Heart right ventricle (tissue), 16 donors: ENCODE measurements around the gene ANK3. TPM values are rescaled to one million over a fixed set of nuclear protein-coding genes. Genes with fewer than 3 reads are reported as not detected.
A peak's percentile ranks its signal among the peaks of the same experiment; 100 is the strongest.

ENCODE experiments used
- ATAC-seq, 8 donors: fragments of 200-7000 bp; cut with Tn5 transposase; one replicate each; pipeline ENCODE4 v1.9.1; 2020; ENCODE audit warnings: mild to moderate bottlenecking in 8 of 8, moderate library complexity in 8 of 8, moderate number of reproducible peaks in 1 of 8
- DNase-seq, 2 donors: peaks; one replicate each; pipeline ENCODE4 v3.0.0-alpha.2; 2020
- H3K27ac ChIP-seq, 10 donors: fragments of 200-600 bp; sonication (generic) in 2 of 10; one replicate each; pipeline versions ENCODE4 v1.5.0 to v1.8.0; 2020 to 2022; ENCODE audit warnings: mild to moderate bottlenecking in 3 of 10
- H3K27me3 ChIP-seq, 7 donors: fragments of 200-600 bp; one replicate each; pipeline ENCODE4 v1.8.0; 2021 to 2022; ENCODE audit warnings: mild to moderate bottlenecking in 2 of 7
- H3K36me3 ChIP-seq, 9 donors: fragments of 200-600 bp; sonication (generic) in 1 of 9; one replicate each; pipeline versions ENCODE4 v1.5.0 to v1.8.0; 2020 to 2022; ENCODE audit warnings: mild to moderate bottlenecking in 2 of 9
- H3K4me1 ChIP-seq, 9 donors: fragments of 200-600 bp; sonication (generic) in 1 of 9; one replicate each; pipeline versions ENCODE4 v1.5.0 to v1.8.0; 2020 to 2022; ENCODE audit warnings: mild to moderate bottlenecking in 4 of 9
- H3K4me3 ChIP-seq, 10 donors: fragments of 200-600 bp; sonication (generic) in 2 of 10; one replicate each; pipeline versions ENCODE4 v1.5.0 to v1.8.0; 2020 to 2022; ENCODE audit warnings: mild to moderate bottlenecking in 7 of 10, moderate library complexity in 2 of 10
- H3K9me3 ChIP-seq, 11 donors: fragments of 200-600 bp in 10 of 11; sonication (generic) in 2 of 11; one replicate each; pipeline versions ENCODE4 v1.5.0 to v1.8.0; 2013 to 2022; ENCODE audit warnings: mild to moderate bottlenecking in 2 of 11, control low read depth in 1 of 11, moderate library complexity in 1 of 11
- CTCF ChIP-seq, 9 donors: fragments of 200-600 bp; sonication (generic) in 2 of 9; IDR thresholded peaks; one replicate each; pipeline versions ENCODE4 v1.5.0 to v1.8.0; 2021 to 2022; ENCODE audit warnings: antibody characterized with exemption in 9 of 9, mild to moderate bottlenecking in 5 of 9, moderate library complexity in 1 of 9
- WGBS, 2 donors: extraction: QIAGEN DNeasy Blood & Tissue Kit; methylation state at CpG; one replicate each; pipeline ENCODE4 v1.1.7; 2013; ENCODE audit warnings: inconsistent platforms in 1 of 2; 5-methylcytosine and 5-hydroxymethylcytosine counted together
- intact Hi-C, 10 donors: fragments of 100-400 bp; cut with DNase I; formaldehyde crosslinking; loops; one replicate each; pipeline versions ENCODE4 v1.11.1 to v1.14.2; 2022
- polyA plus RNA-seq, 2 donors: library from polyadenylated mRNA; stranded (reverse); fragments of 200-250 nt; gene quantifications; one replicate each; pipeline ENCODE4 v1.2.3, GENCODE V29; 2013
- total RNA-seq, 10 donors: library from RNA; stranded (reverse); fragmentation: NEBNext Ultra II Directional in 3 of 10; extraction: Animal tissue kit (Norgen Biotek cat#: 25700) in 3 of 10; gene quantifications; one replicate each; pipeline versions ENCODE4 v1.2.1 to v1.2.4, GENCODE V29; 2021 to 2023
- donor health status: Arrhythmogenic right ventricular cardiomyopathy.
- donor health status: ischemic (EF 13 %, LVEDD 7.1; RV severe dilation, severe dysfunction).
- donor health status: healthy with polysubstance abuse.
- donor health status: DM: no; HTN: yes; CAD: no.
- donor health status: DM: no; HTN: no; CAD: no.
- donor health status: ischemic (EF 25% LVEDD 6.9; RV normal size, moderate dysfunction).
- donor health status: ischemic (EF 25% LVEDD 5.7; RV mildly dilated, moderate dysfunction).
- donor health status: healthy.
- donor health status: DM: yes; HTN: yes; CAD: no.
- donor health status: Ischemic cardiomyopathy.
- donor health status: ischemic (EF 35%, LVEDD 5.7; RV mildly dilated, moderate dysfunction).
- donor health status: nonischemic (EF 11% LVEDD 7.7; RV severe dilation, severe dysfunction).
- donor health status: DM: yes; HTN: yes; CAD: no.
- donor health status: PGD.
- donor health status: ischemic (EF 29% LVEDD 5.4; RV normal size, mild dysfunction).
- donor health status: nonischemic (EF 23%, LVEDD 6.1; RV moderate dilation, normal function).

Gene ANK3
- total and polyA plus RNA-seq, 12 donors, result 34.4 to 287 (median 245) TPM

DNA sequence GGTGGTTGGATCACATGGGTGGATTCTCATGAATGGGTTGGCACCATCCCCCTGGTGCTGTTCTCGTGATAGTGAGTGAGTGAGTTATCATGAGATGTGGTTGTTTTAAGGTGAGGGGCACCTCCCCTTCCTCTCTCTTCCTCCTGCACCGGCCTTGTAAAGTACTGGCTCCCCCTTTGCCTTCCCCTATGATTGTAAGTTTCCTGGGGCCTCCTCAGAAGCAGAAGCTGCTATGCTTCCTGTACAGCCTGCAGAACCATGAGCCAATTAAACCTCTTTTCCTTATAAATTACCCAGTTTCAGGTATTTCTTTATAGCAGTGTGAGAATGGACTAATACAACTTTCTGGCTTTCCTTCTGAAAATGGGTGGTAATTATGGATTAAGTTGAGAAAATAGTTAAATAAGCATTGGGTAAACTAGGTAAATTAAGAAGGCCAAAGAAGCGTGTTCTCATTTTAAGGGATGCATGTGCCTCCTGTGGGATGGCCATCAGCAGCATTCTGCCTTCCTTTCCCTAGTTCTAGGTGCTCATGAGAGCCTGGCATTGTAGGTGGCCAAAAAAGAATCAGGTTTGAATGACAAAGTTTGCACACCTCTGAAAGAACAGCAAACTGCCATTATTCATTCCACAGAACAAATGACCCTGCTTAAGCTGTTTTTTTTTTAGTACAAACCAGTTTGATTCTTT lies 242.0 kb downstream of the ANK3 start:
- no peak for TF ChIP-seq CTCF (IDR thresholded peaks at IDR 0.05)
- peak overlapping the region in 3 of 10 donors; percentile 7 to 63 (median 32) for H3K27ac ChIP-seq
- H3K36me3 ChIP-seq, result peaks cover 0 to 13% (median 0%) of the 10 kb centered on the region in 9 donors
- peaks cover 0 to 25% (median 13%) of the 10 kb centered on the region in 9 donors for H3K4me1 ChIP-seq
- H3K9me3 ChIP-seq, result no peaks in the 10 kb centered on the region
- H3K27me3 ChIP-seq, result no peaks in the 10 kb centered on the region
- ATAC-seq (peak in 2 of 8 donors; percentile 15 to 30), DNase-seq (no peak)
- H3K4me3 ChIP-seq, result no peak overlapping the region
- intact Hi-C loops, result no loop called here
- 73 to 77% methylated on average over 3 of the region's 3 CpGs for WGBS, 2 donors

DNA sequence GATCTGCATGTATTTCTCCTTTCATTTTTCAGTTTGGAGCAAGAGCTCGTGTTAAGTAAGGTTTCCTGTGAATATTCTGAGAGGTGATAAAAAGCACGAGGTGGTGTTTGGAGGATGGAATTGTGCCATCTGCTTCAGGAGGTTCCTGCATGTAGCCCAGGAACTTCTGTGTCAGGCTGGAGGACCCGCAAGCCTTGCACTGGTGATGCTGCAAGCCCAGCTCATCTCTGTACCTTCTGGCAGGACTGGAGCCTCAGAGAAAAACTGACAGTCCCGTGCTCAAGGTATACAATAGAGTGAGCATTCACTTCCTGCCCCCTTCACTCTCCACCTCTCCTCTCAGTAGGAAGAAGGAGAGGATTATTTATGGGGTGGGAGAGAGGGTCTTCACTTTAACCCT lies 242.7 kb downstream of the ANK3 start:
- intact Hi-C loops, result no loop called here
- H3K36me3 ChIP-seq, result peaks cover 0 to 13% (median 0%) of the 10 kb centered on the region in 9 donors
- H3K4me3 ChIP-seq, result no peak overlapping the region
- H3K9me3 ChIP-seq, result no peaks in the 10 kb centered on the region
- no peaks in the 10 kb centered on the region for H3K27me3 ChIP-seq
- no peak for TF ChIP-seq CTCF (IDR thresholded peaks at IDR 0.05)
- H3K4me1 ChIP-seq, result peaks cover 0 to 25% (median 13%) of the 10 kb centered on the region in 9 donors
- ATAC-seq (peak in 2 of 8 donors; percentile 10 to 18), DNase-seq (no peak)
- peak overlapping the region in 1 of 10 donors; percentile 18 for H3K27ac ChIP-seq
- WGBS, 2 donors, result 53 to 55% methylated on average over 4 of the region's 4 CpGs

DNA sequence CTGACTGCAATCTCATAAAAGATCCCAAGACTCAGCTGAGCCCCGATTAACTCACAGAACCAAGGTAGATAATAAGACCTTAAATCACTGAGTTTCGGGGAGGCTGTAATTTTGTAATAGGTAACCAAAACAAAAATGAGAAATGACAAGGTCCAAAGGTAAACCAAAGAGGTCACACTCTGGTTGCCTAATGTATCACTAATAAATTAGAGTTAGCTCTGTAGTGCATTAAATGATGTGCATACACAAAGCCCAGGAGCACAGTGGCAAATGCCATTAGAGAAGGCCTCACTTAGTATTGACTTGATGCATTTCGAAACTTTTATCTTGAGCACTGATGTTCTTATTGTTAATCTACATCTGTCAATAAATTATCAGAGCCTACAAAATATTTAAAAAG lies 245.6 kb downstream of the ANK3 start:
- WGBS, 2 donors, result 94% methylated on average over 3 of the region's 3 CpGs
- Histone ChIP-seq H3K9me3 (no peaks in the 10 kb centered on the region), H3K36me3 (peaks cover 0 to 4% (median 0%) of the 10 kb centered on the region in 9 donors), H3K27me3 (no peaks in the 10 kb centered on the region), H3K4me3 (no peak overlapping the region), H3K4me1 (peaks cover 0 to 46% (median 18%) of the 10 kb centered on the region in 9 donors), H3K27ac (no peak overlapping the region)
- ATAC-seq (no peak), DNase-seq (no peak)
- TF ChIP-seq CTCF (IDR thresholded peaks at IDR 0.05), result no peak
- intact Hi-C loops, result no loop called here

- H3K4me1 ChIP-seq, result peaks cover 0 to 38% (median 10%) of the 10 kb centered on the region in 9 donors
- DNase-seq (no peak), ATAC-seq (no peak)
- peaks cover 0 to 4% (median 0%) of the 10 kb centered on the region in 9 donors for H3K36me3 ChIP-seq
- WGBS, 2 donors, result 83 to 95% methylated on average over 1 of the region's 1 CpG
- H3K27me3 ChIP-seq, result no peaks in the 10 kb centered on the region
- intact Hi-C loops, result no loop called here
- H3K27ac ChIP-seq, result peak overlapping the region in 2 of 10 donors; percentile 62 to 79
- no peak overlapping the region for H3K4me3 ChIP-seq
- TF ChIP-seq CTCF (IDR thresholded peaks at IDR 0.05), result no peak
- no peaks in the 10 kb centered on the region for H3K9me3 ChIP-seq
These were observed 246.9 kb downstream of the ANK3 start for GRCh38 chr10:60142736-60143135.
